Astrocyte of the cerebellum (primary cell): ENCODE data around the gene GSE1.

Experiments
- DNase-seq: peaks from one replicate; pipeline ENCODE4 v3.0.0-alpha.2; 2011; ENCODE audit warnings: low read depth
- H3K4me3 ChIP-seq: 2 replicates; pipeline ENCODE4 v1.5.1; 2011; ENCODE audit warnings: mild to moderate bottlenecking, low read depth, low read length, moderate library complexity
- CTCF ChIP-seq: IDR thresholded peaks from 2 replicates; pipeline ENCODE4 v1.5.1; 2012; ENCODE audit warnings: low read length, low read depth, moderate library complexity, mild to moderate bottlenecking; ENCODE audit errors: missing control alignments
- in situ Hi-C: cut with HindIII; loops from 2 replicates; pipeline ENCODE4 v1.10.0; 2017; ENCODE audit warnings: low sequenced_read_pairs

GSE1 gene

GRCh38 chr16:85668676-85669424 is 55.7 kb downstream of the GSE1 start:
- in situ Hi-C loops: no loop called here
- H3K4me3 ChIP-seq: no peak overlapping the region
- TF ChIP-seq CTCF: no peak
- no peak for DNase-seq

GRCh38 chr16:85670840-85671239 is 57.7 kb downstream of the GSE1 start:
- no peak for TF ChIP-seq CTCF
- H3K4me3 ChIP-seq: no peak overlapping the region

GRCh38 chr16:85673529-85674417 is 60.7 kb downstream of the GSE1 start:
- no peak for TF ChIP-seq CTCF
- in situ Hi-C loops: loop anchor here (5.0 kb wide), 1 partner anchor 114 kb away; no protein-coding TSS in a partner anchor
- H3K4me3 ChIP-seq: no peak overlapping the region
- DNase-seq: no peak

More at GRCh38 chr16:85670840-85671239, 57.7 kb downstream of the GSE1 start:
- DNase-seq: no peak
- in situ Hi-C loops: loop anchor here (5.0 kb wide), 1 partner anchor 116 kb away; no protein-coding TSS in a partner anchor

GRCh38 chr16:85674418-85674755 is 61.3 kb downstream of the GSE1 start:
- no peak for TF ChIP-seq CTCF
- H3K4me3 ChIP-seq: no peak overlapping the region
- DNase-seq: no peak
- in situ Hi-C loops: loop anchor here (5.0 kb wide), 1 partner anchor 113 kb away; no protein-coding TSS in a partner anchor

GRCh38 chr16:85674828-85675227 is 61.7 kb downstream of the GSE1 start:
- H3K4me3 ChIP-seq: no peak overlapping the region
- no peak for TF ChIP-seq CTCF
- in situ Hi-C loops: loop anchor here (5.0 kb wide), 1 partner anchor 112 kb away; no protein-coding TSS in a partner anchor
- no peak for DNase-seq

- no peak overlapping the region for H3K4me3 ChIP-seq
- in situ Hi-C loops: no loop called here
- peak; percentile 23 for DNase-seq
- TF ChIP-seq CTCF: peak; percentile 68
Observed at GRCh38 chr16:85675251-85675874, 62.2 kb downstream of the GSE1 start.
